ENCODE data around the gene STMN3. TPM values are rescaled to one million over a fixed set of nuclear protein-coding genes. Genes with fewer than 3 reads are reported as not detected.
"Not testable (repeated sequence)": the region's sequence is repeated elsewhere in the genome, so short reads cannot be mapped to it uniquely, and the experiment has no call there.

STMN3 gene
- total and polyA plus RNA-seq, 7 donors = 1.8 to 25.2 (median 19.9) TPM

GRCh38 chr20:63641146-63641791 lies 12.0 kb downstream of the STMN3 start:
- 6 to 21% methylated on average over 42 of the region's 47 CpGs for WGBS, 2 donors
- no peak for DNase-seq
- Histone ChIP-seq H3K36me3 (no peaks in the 10 kb centered on the region), H3K27ac (peak overlapping the region; percentile 69 to 77 (median 74)), H3K27me3 (no peaks in the 10 kb centered on the region), H3K4me3 (peak overlapping the region; percentile 19 to 57 (median 54)), H3K9me3 (no peaks in the 10 kb centered on the region), H3K4me1 (peaks cover 0 to 15% (median 10%) of the 10 kb centered on the region in 4 donors)
- TF ChIP-seq CTCF (IDR thresholded peaks at IDR 0.05) (no peak), POLR2A (IDR thresholded peaks at IDR 0.05) (no peak), POLR2AphosphoS5 (IDR thresholded peaks at IDR 0.05) (peak in 2 of 4 donors; percentile 9 to 21), EP300 (IDR thresholded peaks at IDR 0.05) (no peak)
- intact Hi-C loops (cut with DNase I) = no loop called here

GRCh38 chr20:63640686-63641085 lies 12.5 kb downstream of the STMN3 start:
- DNase-seq; intact Hi-C loops (cut with DNase I); H3K36me3 ChIP-seq; H3K9me3 ChIP-seq; H3K27me3 ChIP-seq: not testable (repeated sequence)
- 28 to 48% methylated on average over 17 of the region's 17 CpGs for WGBS, 2 donors
- peaks cover 0 to 15% (median 10%) of the 10 kb centered on the region in 4 donors for H3K4me1 ChIP-seq
- H3K4me3 ChIP-seq = peak overlapping the region in 3 of 4 donors; percentile 9 to 17 (median 11)
- H3K27ac ChIP-seq = peak overlapping the region in 1 of 4 donors; percentile 17

- Histone ChIP-seq H3K27ac (peak overlapping the region; percentile 23 to 52 (median 39)), H3K4me3 (peak overlapping the region in 3 of 4 donors; percentile 9 to 17 (median 11)), H3K4me1 (peaks cover 0 to 15% (median 10%) of the 10 kb centered on the region in 4 donors), H3K9me3 (no peaks in the 10 kb centered on the region), H3K27me3 (no peaks in the 10 kb centered on the region), H3K36me3 (no peaks in the 10 kb centered on the region)
- WGBS, 2 donors = 78 to 84% methylated on average over 8 of the region's 8 CpGs
- intact Hi-C loops (cut with DNase I) = no loop called here
- DNase-seq = no peak
- TF ChIP-seq EP300 (IDR thresholded peaks at IDR 0.05) = no peak
- TF ChIP-seq POLR2A (IDR thresholded peaks at IDR 0.05) = no peak
- no peak for TF ChIP-seq CTCF (IDR thresholded peaks at IDR 0.05)
- no peak for TF ChIP-seq POLR2AphosphoS5 (IDR thresholded peaks at IDR 0.05)
These were observed 13.1 kb downstream of the STMN3 start for GRCh38 chr20:63640086-63640485.

GRCh38 chr20:63639093-63639975 lies 13.9 kb downstream of the STMN3 start:
- Histone ChIP-seq H3K4me1 (peaks cover 0 to 15% (median 10%) of the 10 kb centered on the region in 4 donors), H3K36me3 (no peaks in the 10 kb centered on the region), H3K27ac (peak overlapping the region; percentile 23 to 52 (median 39)), H3K27me3 (no peaks in the 10 kb centered on the region), H3K9me3 (no peaks in the 10 kb centered on the region), H3K4me3 (no peak overlapping the region)
- TF ChIP-seq POLR2A (IDR thresholded peaks at IDR 0.05) = no peak
- DNase-seq = no peak
- intact Hi-C loops (cut with DNase I) = no loop called here
- 35 to 39% methylated on average over 15 of the region's 15 CpGs for WGBS, 2 donors

GRCh38 chr20:63636752-63637628 lies 16.2 kb downstream of the STMN3 start:
- no peak for TF ChIP-seq CTCF (IDR thresholded peaks at IDR 0.05)
- no peak for TF ChIP-seq EP300 (IDR thresholded peaks at IDR 0.05)
- no peak for TF ChIP-seq POLR2AphosphoS5 (IDR thresholded peaks at IDR 0.05)
- TF ChIP-seq POLR2A (IDR thresholded peaks at IDR 0.05) = no peak
- intact Hi-C loops (cut with DNase I) = no loop called here
- 77 to 79% methylated on average over 19 of the region's 19 CpGs for WGBS, 2 donors
- no peak overlapping the region for H3K27ac ChIP-seq
- H3K36me3 ChIP-seq = no peaks in the 10 kb centered on the region
- DNase-seq = no peak
- H3K27me3 ChIP-seq = no peaks in the 10 kb centered on the region
- no peaks in the 10 kb centered on the region for H3K9me3 ChIP-seq
- no peak overlapping the region for H3K4me3 ChIP-seq
- H3K4me1 ChIP-seq = peaks cover 0 to 6% (median 2%) of the 10 kb centered on the region in 4 donors

Data from sigmoid colon (tissue), 7 donors.